Measurements from ENCODE around the gene SLC22A7. TPM values are rescaled to one million over a fixed set of nuclear protein-coding genes. Genes with fewer than 3 reads are reported as not detected.

Gene SLC22A7
- total RNA-seq, 4 donors from 2014 or later, result not detected

DNA sequence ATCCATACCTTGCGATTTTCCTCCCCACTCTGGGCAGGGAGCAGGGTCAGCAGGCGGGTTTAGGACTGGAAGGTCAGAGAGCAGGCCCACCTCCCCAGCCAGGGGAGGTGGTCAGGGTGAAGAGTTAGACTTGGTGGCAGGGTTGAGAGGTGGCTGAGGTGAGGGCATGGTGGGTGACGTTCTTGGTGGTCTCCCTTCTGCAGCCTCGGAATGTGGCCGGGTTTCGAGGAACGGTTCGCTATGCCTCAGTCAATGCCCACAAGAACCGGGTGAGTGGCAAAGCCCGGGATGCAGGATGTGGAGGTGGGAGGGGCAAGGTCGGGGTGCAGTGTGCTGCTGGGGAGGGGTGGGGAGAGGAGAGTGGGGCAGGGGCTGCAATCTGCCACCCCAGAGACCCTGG lies 43.2 kb upstream of the SLC22A7 start:
- TF ChIP-seq, protein P1, sequence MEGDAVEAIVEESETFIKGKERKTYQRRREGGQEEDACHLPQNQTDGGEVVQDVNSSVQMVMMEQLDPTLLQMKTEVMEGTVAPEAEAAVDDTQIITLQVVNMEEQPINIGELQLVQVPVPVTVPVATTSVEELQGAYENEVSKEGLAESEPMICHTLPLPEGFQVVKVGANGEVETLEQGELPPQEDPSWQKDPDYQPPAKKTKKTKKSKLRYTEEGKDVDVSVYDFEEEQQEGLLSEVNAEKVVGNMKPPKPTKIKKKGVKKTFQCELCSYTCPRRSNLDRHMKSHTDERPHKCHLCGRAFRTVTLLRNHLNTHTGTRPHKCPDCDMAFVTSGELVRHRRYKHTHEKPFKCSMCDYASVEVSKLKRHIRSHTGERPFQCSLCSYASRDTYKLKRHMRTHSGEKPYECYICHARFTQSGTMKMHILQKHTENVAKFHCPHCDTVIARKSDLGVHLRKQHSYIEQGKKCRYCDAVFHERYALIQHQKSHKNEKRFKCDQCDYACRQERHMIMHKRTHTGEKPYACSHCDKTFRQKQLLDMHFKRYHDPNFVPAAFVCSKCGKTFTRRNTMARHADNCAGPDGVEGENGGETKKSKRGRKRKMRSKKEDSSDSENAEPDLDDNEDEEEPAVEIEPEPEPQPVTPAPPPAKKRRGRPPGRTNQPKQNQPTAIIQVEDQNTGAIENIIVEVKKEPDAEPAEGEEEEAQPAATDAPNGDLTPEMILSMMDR (IDR thresholded peaks at IDR 0.05), result no peak
- TF ChIP-seq POLR2A (IDR thresholded peaks at IDR 0.05) (no peak), EP300 (IDR thresholded peaks at IDR 0.05) (no peak)
- peaks cover 0 to 4% (median 0%) of the 10 kb centered on the region in 4 donors for H3K4me1 ChIP-seq
- WGBS, 2 donors, result 79 to 83% methylated on average over 10 to 11 of the region's 11 CpGs
- no peak overlapping the region for H3K27ac ChIP-seq
- no peak overlapping the region for H3K4me3 ChIP-seq
- H3K9me3 ChIP-seq, result no peaks in the 10 kb centered on the region
- no peaks in the 10 kb centered on the region for H3K36me3 ChIP-seq
- H3K27me3 ChIP-seq, result peaks cover 0 to 51% of the 10 kb centered on the region in 2 donors
- no peak for DNase-seq (ENCODE audit: low spot score in 2 of 2)

DNA sequence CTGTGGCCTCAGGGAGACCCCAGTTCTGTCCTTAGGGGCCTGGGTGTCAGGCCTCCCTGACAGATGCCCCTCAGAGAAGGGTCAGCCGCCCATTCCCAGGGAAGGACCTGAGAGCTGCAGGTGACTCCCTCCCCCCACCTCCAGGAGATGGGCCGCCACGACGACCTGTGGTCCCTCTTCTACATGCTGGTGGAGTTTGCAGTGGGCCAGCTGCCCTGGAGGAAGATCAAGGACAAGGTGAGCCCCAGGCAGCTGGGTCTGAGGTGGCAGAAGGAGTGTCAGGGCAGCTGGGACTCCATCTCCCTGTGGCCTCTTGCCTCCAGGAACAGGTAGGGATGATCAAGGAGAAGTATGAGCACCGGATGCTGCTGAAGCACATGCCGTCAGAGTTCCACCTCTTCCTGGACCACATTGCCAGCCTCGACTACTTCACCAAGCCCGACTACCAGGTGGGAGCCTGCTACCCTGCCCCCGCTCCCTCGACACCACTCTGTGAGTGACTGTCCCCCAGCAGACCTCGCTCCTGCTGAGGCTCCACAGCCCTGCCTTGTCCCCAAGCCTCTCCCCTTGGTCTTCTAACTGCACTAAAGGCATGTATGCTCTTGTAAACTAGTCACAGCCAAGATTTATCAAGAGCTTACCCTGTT lies 42.5 kb upstream of the SLC22A7 start:
- WGBS, 2 donors, result 74 to 79% methylated on average over 9 to 11 of the region's 11 CpGs
- Histone ChIP-seq H3K4me1 (peaks cover 0 to 4% (median 0%) of the 10 kb centered on the region in 4 donors), H3K27ac (no peak overlapping the region), H3K4me3 (no peak overlapping the region), H3K9me3 (no peaks in the 10 kb centered on the region), H3K27me3 (peaks cover 0 to 48% of the 10 kb centered on the region in 2 donors), H3K36me3 (no peaks in the 10 kb centered on the region)
- no peak for DNase-seq (ENCODE audit: low spot score in 2 of 2)
- TF ChIP-seq, protein P1 (IDR thresholded peaks at IDR 0.05), result no peak
- TF ChIP-seq POLR2A (IDR thresholded peaks at IDR 0.05) (no peak), EP300 (IDR thresholded peaks at IDR 0.05) (no peak)

DNA sequence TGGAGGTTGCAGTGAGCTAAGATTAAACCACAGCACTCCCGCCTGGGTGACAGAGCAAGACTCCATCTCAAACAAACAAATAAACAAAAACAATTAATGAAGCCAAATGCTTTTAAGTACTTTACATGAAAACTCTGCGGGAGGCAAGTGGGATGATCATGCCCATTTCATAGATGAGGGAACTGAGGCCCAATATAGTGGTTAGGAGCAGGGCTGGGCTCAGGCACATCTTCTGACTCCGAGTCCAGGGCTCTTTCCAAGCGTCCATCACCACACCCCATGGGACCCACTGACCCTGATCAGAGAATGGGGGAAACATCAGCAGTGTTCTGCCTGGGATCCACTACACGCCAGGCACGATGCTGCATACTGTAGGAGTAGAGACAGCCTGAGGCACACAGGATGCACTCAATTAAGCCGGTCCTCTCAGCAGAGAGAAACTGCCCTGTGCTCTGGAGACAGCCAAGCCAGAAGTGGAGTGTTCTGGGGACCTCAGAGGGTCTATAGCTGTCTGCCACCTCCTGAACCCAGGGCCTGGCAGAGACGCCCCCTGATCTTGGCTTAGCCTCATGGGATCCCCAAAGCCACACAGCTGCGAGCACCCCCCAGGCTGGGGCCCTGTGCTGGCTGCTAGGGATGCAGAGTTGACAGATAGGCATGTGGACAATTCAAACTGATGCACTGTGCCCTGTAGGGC lies 41.2 kb upstream of the SLC22A7 start:
- no peak overlapping the region for H3K4me3 ChIP-seq
- TF ChIP-seq EP300 (IDR thresholded peaks at IDR 0.05), result no peak
- TF ChIP-seq, protein P1 (IDR thresholded peaks at IDR 0.05), result no peak
- no peak for TF ChIP-seq POLR2A (IDR thresholded peaks at IDR 0.05)
- 78 to 80% methylated on average over 5 to 9 of the region's 9 CpGs for WGBS, 2 donors
- H3K36me3 ChIP-seq, result no peaks in the 10 kb centered on the region
- no peaks in the 10 kb centered on the region for H3K9me3 ChIP-seq
- DNase-seq (ENCODE audit: low spot score in 2 of 2), result no peak
- H3K27ac ChIP-seq, result no peak overlapping the region
- H3K4me1 ChIP-seq, result peaks cover 0 to under 1% (median 0%) of the 10 kb centered on the region in 4 donors
- H3K27me3 ChIP-seq, result peaks cover 0 to 35% of the 10 kb centered on the region in 2 donors

DNA sequence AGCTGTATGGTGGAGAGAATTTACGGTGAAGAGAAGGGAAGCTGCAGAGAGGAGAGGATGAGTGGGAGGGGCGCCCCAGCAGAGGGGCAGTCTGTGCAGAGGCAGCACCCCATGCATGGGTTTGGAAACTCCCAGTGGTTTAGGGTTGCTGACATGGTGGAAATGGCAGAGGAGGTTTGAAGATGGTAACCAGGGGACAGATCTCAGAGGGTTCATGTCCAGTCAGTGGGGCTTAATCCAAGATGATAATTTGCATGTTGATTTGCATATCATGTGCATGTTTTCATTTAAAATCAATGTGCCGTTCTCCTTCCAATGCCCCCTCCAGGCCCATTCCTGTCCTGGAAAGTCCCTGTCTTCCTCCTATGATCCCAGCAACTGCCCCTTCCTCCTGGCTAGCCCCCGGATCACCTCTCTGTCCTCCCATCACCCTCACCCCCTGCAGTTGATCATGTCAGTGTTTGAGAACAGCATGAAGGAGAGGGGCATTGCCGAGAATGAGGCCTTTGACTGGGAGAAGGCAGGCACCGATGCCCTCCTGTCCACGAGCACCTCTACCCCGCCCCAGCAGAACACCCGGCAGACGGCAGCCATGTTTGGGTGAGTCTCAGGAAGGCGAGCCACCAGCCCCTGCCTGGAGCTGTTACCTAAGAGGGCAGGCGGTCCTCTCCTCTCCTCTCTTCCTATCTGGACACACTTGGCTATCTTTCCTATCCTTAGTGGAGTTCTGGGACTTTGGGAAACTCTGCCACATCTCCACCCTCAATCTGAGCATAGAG lies 40.5 kb upstream of the SLC22A7 start:
- no peak for DNase-seq (ENCODE audit: low spot score in 2 of 2)
- no peaks in the 10 kb centered on the region for H3K9me3 ChIP-seq
- no peak overlapping the region for H3K27ac ChIP-seq
- H3K4me1 ChIP-seq, result no peaks in the 10 kb centered on the region
- H3K4me3 ChIP-seq, result no peak overlapping the region
- no peak for TF ChIP-seq EP300 (IDR thresholded peaks at IDR 0.05)
- TF ChIP-seq, protein P1 (IDR thresholded peaks at IDR 0.05), result no peak
- TF ChIP-seq POLR2A (IDR thresholded peaks at IDR 0.05), result no peak
- 71 to 76% methylated on average over 12 of the region's 12 CpGs for WGBS, 2 donors
- no peaks in the 10 kb centered on the region for H3K36me3 ChIP-seq
- peaks cover 0 to 28% of the 10 kb centered on the region in 2 donors for H3K27me3 ChIP-seq

Measured in tibial nerve (tissue), 4 donors.